HepG2 (cell line): Measurements from ENCODE around the gene RASSF4. TPM values are rescaled to one million over a fixed set of nuclear protein-coding genes. Genes with fewer than 3 reads are reported as not detected.

Experiments
- ELF1 ChIP-seq: sonication (generic); formaldehyde crosslinking; IDR thresholded peaks from 2 replicates; pipeline ENCODE4 v1.4.0; 2020; ENCODE audit warnings: missing genetic modification reagents
- KAT2B ChIP-seq: fragments of 150-350 bp; IDR thresholded peaks from 2 replicates; pipeline ENCODE4 v1.6.1; 2014; ENCODE audit warnings: low read depth, low read length, borderline replicate concordance
- PPARG ChIP-seq: conservative IDR thresholded peaks from 2 replicates; pipeline ENCODE4 v1.6.1; 2016; ENCODE audit warnings: missing biosample characterization, missing genetic modification reagents
- ZBTB10 ChIP-seq: sonication (generic); formaldehyde crosslinking; IDR thresholded peaks from 2 replicates; pipeline ENCODE4 v1.4.0; 2020; ENCODE audit warnings: missing genetic modification reagents, borderline replicate concordance
- ZMAT3 ChIP-seq: sonication (generic); formaldehyde crosslinking; conservative IDR thresholded peaks from 2 replicates; pipeline ENCODE4 v1.7.0; 2021; ENCODE audit warnings: missing genetic modification reagents
- ZNF17 ChIP-seq: sonication (generic); formaldehyde crosslinking; IDR thresholded peaks from 2 replicates; pipeline ENCODE4 v1.5.0; 2020; ENCODE audit warnings: mild to moderate bottlenecking, missing genetic modification reagents
- ZNF460 ChIP-seq: sonication (generic); formaldehyde crosslinking; IDR thresholded peaks from 2 replicates; pipeline ENCODE4 v1.5.1; 2020; ENCODE audit warnings: missing genetic modification reagents, mild to moderate bottlenecking, borderline replicate concordance
- polyA plus RNA-seq, 8 experiments: library from polyadenylated mRNA; depleted of rRNA in 3 of 8; stranded (reverse) in 7 of 8; unstranded in 1 of 8; fragments of >200 nt; fragmentation: Illumina TruSeq in 4 of 8; extraction: Trizol in 4 of 8; gene quantifications; 2 replicates each; pipeline versions ENCODE4 v1.2.1 to v1.2.3, GENCODE V29; 2011 to 2016; ENCODE audit warnings: low read depth in 4 of 8, missing spikeins in 1 of 8, mixed read lengths in 1 of 8; ENCODE audit not compliant: insufficient read depth in 1 of 8
- total RNA-seq, 5 experiments: library from RNA; depleted of rRNA; stranded (reverse); fragments of >200 nt; fragmentation: Illumina TruSeq; extraction: Trizol; gene quantifications; 2 replicates each; pipeline ENCODE4 v1.2.3, GENCODE V29; 2016; ENCODE audit warnings: low read depth in 1 of 5
- TF ChIP-seq, protein P1 (sequence below): sonication (generic); formaldehyde crosslinking; IDR thresholded peaks from 2 replicates; pipeline ENCODE4 v1.4.0; 2020; ENCODE audit warnings: missing genetic modification reagents
- TF ChIP-seq, protein P2 (sequence below): sonication (generic); formaldehyde crosslinking; IDR thresholded peaks from 2 replicates; pipeline ENCODE4 v1.8.0; 2022; ENCODE audit warnings: mild to moderate bottlenecking, missing genetic modification reagents
- TF ChIP-seq, protein P3 (sequence below): sonication (generic); formaldehyde crosslinking; IDR thresholded peaks from 2 replicates; pipeline ENCODE4 v1.4.0; 2020; ENCODE audit warnings: mild to moderate bottlenecking, missing genetic modification reagents, borderline replicate concordance
- TF ChIP-seq, protein P4 (sequence below): IDR thresholded peaks from 2 replicates; pipeline ENCODE4 v1.6.1; 2016; ENCODE audit warnings: low read depth, missing genetic modification reagents, missing compliant biosample characterization

Gene RASSF4
- total and polyA plus RNA-seq, 2 of the 13 experiments (the other 11 are each of a cell fraction or from before 2014, with no cell fraction given), result 34.0 to 51.7 TPM

DNA sequence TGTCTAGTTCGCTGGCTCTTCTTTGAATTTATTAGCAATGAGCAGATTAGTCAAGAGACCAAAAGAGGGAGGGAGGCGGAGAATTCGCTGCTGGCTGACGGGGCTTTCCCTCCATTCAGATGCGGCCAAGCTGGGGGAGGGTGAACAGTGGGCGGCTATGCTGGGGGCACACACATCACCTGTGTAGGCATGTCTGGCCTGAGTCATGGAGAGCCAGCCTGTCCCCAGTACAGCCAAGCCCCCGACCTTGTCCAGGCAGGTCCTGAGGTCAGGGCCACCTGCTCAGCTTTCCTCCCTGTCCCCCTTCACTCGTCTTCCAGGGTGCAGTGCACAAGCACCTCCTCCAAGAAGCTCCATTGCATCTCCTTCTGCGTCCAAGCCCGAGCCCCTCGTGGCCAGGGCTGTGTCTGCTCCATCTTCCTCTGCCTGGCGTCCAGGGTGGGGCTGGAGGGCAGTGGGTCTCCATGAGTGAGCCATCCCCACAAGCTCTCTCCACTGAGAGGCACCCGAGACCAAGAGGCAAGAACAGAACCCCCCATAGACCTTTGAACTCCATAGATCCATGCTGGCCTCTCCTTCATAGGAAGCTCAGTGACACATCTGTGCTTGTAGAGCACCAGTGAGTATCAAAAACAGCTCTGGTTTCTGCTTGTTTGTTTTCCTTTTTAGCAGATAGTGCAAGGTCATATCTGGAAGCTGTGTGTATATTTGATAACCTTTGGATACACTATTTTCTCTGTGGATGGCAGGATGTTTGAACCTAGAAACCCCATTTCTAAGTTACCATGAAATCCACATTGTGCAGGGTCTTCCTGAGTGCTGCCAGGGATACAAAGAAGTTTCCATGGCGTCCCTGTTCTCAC lies 20.9 kb downstream of the RASSF4 start (continued):
- TF ChIP-seq, protein P1, sequence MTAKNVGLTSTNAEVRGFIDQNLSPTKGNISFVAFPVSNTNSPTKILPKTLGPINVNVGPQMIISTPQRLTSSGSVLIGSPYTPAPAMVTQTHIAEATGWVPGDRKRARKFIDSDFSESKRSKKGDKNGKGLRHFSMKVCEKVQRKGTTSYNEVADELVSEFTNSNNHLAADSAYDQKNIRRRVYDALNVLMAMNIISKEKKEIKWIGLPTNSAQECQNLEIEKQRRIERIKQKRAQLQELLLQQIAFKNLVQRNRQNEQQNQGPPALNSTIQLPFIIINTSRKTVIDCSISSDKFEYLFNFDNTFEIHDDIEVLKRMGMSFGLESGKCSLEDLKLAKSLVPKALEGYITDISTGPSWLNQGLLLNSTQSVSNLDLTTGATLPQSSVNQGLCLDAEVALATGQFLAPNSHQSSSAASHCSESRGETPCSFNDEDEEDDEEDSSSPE (CRISPR knock-in tag), result no peak
- TF ChIP-seq ZNF17 (CRISPR knock-in tag), result no peak
- TF ChIP-seq, protein P2, sequence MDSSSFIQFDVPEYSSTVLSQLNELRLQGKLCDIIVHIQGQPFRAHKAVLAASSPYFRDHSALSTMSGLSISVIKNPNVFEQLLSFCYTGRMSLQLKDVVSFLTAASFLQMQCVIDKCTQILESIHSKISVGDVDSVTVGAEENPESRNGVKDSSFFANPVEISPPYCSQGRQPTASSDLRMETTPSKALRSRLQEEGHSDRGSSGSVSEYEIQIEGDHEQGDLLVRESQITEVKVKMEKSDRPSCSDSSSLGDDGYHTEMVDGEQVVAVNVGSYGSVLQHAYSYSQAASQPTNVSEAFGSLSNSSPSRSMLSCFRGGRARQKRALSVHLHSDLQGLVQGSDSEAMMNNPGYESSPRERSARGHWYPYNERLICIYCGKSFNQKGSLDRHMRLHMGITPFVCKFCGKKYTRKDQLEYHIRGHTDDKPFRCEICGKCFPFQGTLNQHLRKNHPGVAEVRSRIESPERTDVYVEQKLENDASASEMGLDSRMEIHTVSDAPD (CRISPR knock-in tag), result 0 out of 2 replicates have a peak, but pooled peaks have one; percentile 45
- TF ChIP-seq, protein P3, sequence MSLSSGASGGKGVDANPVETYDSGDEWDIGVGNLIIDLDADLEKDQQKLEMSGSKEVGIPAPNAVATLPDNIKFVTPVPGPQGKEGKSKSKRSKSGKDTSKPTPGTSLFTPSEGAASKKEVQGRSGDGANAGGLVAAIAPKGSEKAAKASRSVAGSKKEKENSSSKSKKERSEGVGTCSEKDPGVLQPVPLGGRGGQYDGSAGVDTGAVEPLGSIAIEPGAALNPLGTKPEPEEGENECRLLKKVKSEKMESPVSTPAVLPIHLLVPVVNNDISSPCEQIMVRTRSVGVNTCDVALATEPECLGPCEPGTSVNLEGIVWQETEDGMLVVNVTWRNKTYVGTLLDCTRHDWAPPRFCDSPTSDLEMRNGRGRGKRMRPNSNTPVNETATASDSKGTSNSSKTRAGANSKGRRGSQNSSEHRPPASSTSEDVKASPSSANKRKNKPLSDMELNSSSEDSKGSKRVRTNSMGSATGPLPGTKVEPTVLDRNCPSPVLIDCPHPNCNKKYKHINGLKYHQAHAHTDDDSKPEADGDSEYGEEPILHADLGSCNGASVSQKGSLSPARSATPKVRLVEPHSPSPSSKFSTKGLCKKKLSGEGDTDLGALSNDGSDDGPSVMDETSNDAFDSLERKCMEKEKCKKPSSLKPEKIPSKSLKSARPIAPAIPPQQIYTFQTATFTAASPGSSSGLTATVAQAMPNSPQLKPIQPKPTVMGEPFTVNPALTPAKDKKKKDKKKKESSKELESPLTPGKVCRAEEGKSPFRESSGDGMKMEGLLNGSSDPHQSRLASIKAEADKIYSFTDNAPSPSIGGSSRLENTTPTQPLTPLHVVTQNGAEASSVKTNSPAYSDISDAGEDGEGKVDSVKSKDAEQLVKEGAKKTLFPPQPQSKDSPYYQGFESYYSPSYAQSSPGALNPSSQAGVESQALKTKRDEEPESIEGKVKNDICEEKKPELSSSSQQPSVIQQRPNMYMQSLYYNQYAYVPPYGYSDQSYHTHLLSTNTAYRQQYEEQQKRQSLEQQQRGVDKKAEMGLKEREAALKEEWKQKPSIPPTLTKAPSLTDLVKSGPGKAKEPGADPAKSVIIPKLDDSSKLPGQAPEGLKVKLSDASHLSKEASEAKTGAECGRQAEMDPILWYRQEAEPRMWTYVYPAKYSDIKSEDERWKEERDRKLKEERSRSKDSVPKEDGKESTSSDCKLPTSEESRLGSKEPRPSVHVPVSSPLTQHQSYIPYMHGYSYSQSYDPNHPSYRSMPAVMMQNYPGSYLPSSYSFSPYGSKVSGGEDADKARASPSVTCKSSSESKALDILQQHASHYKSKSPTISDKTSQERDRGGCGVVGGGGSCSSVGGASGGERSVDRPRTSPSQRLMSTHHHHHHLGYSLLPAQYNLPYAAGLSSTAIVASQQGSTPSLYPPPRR, result peak; percentile 94
- TF ChIP-seq ZNF460 (CRISPR knock-in tag), result no peak
- TF ChIP-seq KAT2B, result no peak
- TF ChIP-seq PPARG (CRISPR knock-in tag), result peak; percentile 91
- TF ChIP-seq ZBTB10 (CRISPR knock-in tag), result peak; percentile 62; the same call in 1 of the 2 replicates
- TF ChIP-seq, protein P4, sequence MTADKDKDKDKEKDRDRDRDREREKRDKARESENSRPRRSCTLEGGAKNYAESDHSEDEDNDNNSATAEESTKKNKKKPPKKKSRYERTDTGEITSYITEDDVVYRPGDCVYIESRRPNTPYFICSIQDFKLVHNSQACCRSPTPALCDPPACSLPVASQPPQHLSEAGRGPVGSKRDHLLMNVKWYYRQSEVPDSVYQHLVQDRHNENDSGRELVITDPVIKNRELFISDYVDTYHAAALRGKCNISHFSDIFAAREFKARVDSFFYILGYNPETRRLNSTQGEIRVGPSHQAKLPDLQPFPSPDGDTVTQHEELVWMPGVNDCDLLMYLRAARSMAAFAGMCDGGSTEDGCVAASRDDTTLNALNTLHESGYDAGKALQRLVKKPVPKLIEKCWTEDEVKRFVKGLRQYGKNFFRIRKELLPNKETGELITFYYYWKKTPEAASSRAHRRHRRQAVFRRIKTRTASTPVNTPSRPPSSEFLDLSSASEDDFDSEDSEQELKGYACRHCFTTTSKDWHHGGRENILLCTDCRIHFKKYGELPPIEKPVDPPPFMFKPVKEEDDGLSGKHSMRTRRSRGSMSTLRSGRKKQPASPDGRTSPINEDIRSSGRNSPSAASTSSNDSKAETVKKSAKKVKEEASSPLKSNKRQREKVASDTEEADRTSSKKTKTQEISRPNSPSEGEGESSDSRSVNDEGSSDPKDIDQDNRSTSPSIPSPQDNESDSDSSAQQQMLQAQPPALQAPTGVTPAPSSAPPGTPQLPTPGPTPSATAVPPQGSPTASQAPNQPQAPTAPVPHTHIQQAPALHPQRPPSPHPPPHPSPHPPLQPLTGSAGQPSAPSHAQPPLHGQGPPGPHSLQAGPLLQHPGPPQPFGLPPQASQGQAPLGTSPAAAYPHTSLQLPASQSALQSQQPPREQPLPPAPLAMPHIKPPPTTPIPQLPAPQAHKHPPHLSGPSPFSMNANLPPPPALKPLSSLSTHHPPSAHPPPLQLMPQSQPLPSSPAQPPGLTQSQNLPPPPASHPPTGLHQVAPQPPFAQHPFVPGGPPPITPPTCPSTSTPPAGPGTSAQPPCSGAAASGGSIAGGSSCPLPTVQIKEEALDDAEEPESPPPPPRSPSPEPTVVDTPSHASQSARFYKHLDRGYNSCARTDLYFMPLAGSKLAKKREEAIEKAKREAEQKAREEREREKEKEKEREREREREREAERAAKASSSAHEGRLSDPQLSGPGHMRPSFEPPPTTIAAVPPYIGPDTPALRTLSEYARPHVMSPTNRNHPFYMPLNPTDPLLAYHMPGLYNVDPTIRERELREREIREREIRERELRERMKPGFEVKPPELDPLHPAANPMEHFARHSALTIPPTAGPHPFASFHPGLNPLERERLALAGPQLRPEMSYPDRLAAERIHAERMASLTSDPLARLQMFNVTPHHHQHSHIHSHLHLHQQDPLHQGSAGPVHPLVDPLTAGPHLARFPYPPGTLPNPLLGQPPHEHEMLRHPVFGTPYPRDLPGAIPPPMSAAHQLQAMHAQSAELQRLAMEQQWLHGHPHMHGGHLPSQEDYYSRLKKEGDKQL (CRISPR knock-in tag), result peak; percentile 72
- TF ChIP-seq ELF1 (CRISPR knock-in tag), result no peak; the same call in none of the 2 replicates
- TF ChIP-seq ZMAT3 (CRISPR knock-in tag), result peak; percentile 46
